ENCODE measurements around the gene PRR22.
"Not testable (repeated sequence)": the region's sequence is repeated elsewhere in the genome, so short reads cannot be mapped to it uniquely, and the experiment has no call there.

PRR22 gene

GRCh38 chr19:5751709-5752108, 32.8 kb downstream of the PRR22 start:
- DNase-seq (ENCODE audit: low spot score): no peak

- no peak for DNase-seq (ENCODE audit: low spot score)
Observed at GRCh38 chr19:5749505-5749904, 35.0 kb downstream of the PRR22 start.

GRCh38 chr19:5748920-5749319, 35.6 kb downstream of the PRR22 start:
- DNase-seq (ENCODE audit: low spot score): not testable (repeated sequence)

- not testable (repeated sequence) for DNase-seq (ENCODE audit: low spot score)
Observed at GRCh38 chr19:5744999-5745398, 39.5 kb downstream of the PRR22 start.

GRCh38 chr19:5743630-5744029, 40.9 kb downstream of the PRR22 start:
- DNase-seq (ENCODE audit: low spot score): no peak

GRCh38 chr19:5742051-5742450, 42.5 kb downstream of the PRR22 start:
- DNase-seq (ENCODE audit: low spot score): no peak

- DNase-seq (ENCODE audit: low spot score): no peak
Observed at GRCh38 chr19:5738423-5738822, 46.1 kb downstream of the PRR22 start.

GRCh38 chr19:5733172-5733571, 51.4 kb downstream of the PRR22 start:
- not testable (repeated sequence) for DNase-seq (ENCODE audit: low spot score)

All from NAMALWA (cell line).